ENCODE data around the gene CMYA5.

CMYA5 gene

DNA sequence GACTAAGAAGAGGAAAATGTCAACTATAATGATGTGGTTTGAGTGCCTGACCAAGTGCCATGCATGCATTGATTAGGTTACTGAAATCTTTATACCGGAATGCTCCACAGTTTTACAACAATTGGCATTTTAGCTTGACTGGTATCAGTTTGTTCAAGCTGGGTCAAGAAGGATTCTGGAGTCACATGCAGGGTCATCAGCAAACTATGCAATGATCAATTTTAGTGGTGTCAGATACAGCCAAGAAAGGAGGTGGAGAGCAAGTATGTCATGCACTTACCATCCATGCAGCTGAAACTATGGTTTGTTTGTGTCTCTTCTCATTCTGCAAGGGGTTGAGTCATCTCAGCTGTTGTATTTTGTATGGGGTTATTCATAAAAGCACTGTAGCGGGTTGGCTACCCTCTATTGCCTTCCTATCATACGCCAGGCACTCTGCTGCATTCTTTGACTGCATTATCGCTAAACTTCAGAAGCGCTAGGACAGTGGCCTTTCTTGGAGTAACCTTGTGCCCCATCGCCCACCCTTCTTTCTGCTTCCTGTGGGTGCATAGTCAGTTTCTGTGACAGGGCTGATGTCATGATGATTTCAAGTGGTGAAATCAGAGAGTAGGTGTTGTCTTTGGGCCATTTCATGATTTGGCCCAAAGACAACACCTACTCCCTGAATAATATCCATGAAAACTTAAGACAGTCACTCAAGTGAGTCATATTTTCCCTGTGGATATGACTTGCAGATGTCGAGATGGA, 156.0 kb downstream of the CMYA5 start:
- H3K4me3 ChIP-seq (ENCODE audit: extremely low read depth, insufficient read depth, low read length, poor library complexity, severe bottlenecking), result no peak overlapping the region
- WGBS, 2 experiments (ENCODE audit: insufficient coverage in 2 of 2), result 92 to 98% methylated on average over 6 of the region's 7 CpGs
- H3K27ac ChIP-seq (ENCODE audit: low read depth, low read length, severe bottlenecking), result no peak overlapping the region
- H3K36me3 ChIP-seq (ENCODE audit: control insufficient read depth, insufficient read depth, low read length), result no peaks in the 10 kb centered on the region
- H3K4me1 ChIP-seq (ENCODE audit: control insufficient read depth, insufficient read depth, low read length, poor library complexity, severe bottlenecking), result peaks cover 10% of the 10 kb centered on the region
- no peaks in the 10 kb centered on the region for H3K9me3 ChIP-seq (ENCODE audit: control insufficient read depth, low read length)

DNA sequence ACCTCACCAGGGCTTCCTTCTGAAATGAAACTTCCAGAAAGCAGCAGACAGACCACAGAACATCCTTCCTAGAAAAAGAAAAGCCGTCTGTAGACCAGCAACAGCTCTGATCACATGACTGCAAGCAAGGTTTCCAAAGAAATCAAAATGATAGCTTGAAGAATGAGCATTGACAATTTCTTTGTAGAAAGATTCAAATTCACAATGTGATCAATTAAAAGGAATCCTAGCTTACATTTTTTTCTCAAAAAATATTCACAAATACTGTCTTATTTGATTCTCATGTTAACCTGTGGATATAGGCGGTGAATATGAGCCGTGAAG, 156.5 kb downstream of the CMYA5 start:
- no peaks in the 10 kb centered on the region for H3K36me3 ChIP-seq (ENCODE audit: control insufficient read depth, insufficient read depth, low read length)
- H3K27ac ChIP-seq (ENCODE audit: low read depth, low read length, severe bottlenecking), result no peak overlapping the region
- WGBS, 2 experiments (ENCODE audit: insufficient coverage in 2 of 2), result 100% methylated on average over 1 to 2 of the region's 3 CpGs
- H3K9me3 ChIP-seq (ENCODE audit: control insufficient read depth, low read length), result no peaks in the 10 kb centered on the region
- peaks cover 10% of the 10 kb centered on the region for H3K4me1 ChIP-seq (ENCODE audit: control insufficient read depth, insufficient read depth, low read length, poor library complexity, severe bottlenecking)
- H3K4me3 ChIP-seq (ENCODE audit: extremely low read depth, insufficient read depth, low read length, poor library complexity, severe bottlenecking), result no peak overlapping the region

DNA sequence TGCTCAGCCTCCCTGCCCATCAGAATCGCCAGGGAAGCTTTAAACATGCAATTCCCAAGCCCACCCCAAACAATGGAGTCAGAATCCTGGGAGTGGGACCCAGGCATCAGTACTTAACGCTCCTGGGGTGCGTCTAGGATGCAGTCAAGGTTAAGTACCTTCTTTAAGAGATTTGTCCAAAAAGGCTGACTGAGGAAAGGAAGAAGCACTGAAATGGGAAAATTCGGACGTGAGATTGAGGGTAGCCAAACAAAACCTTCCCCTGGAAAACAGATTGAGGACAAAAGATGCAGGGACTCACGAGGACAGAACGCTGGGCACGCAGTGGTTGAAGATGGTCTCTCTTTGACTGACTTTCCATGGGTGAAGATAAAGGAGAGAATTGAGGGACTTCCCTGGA, 157.9 kb downstream of the CMYA5 start:
- Histone ChIP-seq H3K27ac (ENCODE audit: low read depth, low read length, severe bottlenecking) (no peak overlapping the region), H3K9me3 (ENCODE audit: control insufficient read depth, low read length) (no peaks in the 10 kb centered on the region), H3K4me3 (ENCODE audit: extremely low read depth, insufficient read depth, low read length, poor library complexity, severe bottlenecking) (no peak overlapping the region), H3K4me1 (ENCODE audit: control insufficient read depth, insufficient read depth, low read length, poor library complexity, severe bottlenecking) (peaks cover 10% of the 10 kb centered on the region), H3K36me3 (ENCODE audit: control insufficient read depth, insufficient read depth, low read length) (no peaks in the 10 kb centered on the region)
- 83 to 88% methylated on average over 6 to 8 of the region's 8 CpGs for WGBS, 2 experiments (ENCODE audit: insufficient coverage in 2 of 2)

DNA sequence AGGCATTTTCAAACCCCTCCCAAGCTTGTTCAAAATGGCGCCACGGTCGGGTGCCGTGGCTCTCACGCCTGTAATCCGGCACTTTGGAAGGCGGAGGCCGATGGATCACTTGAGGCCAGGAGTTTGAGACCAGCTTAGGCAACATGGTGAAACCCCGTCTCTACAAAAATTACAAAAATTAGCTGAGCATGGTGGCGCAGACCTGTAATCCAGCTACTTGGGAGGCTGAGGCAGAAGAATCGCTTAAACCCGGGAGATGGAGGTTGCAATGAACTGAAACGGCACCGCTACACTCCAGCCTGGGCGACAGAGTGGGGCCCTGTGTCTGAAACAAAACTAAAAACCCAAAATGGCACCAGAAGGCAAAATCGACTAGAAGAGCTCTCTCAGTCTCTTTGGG, 159.4 kb downstream of the CMYA5 start:
- Histone ChIP-seq H3K9me3 (ENCODE audit: control insufficient read depth, low read length) (no peaks in the 10 kb centered on the region), H3K4me1 (ENCODE audit: control insufficient read depth, insufficient read depth, low read length, poor library complexity, severe bottlenecking) (peaks cover 10% of the 10 kb centered on the region), H3K4me3 (ENCODE audit: extremely low read depth, insufficient read depth, low read length, poor library complexity, severe bottlenecking) (no peak overlapping the region), H3K36me3 (ENCODE audit: control insufficient read depth, insufficient read depth, low read length) (no peaks in the 10 kb centered on the region), H3K27ac (ENCODE audit: low read depth, low read length, severe bottlenecking) (no peak overlapping the region)
- 88 to 89% methylated on average over 15 to 16 of the region's 16 CpGs for WGBS, 2 experiments (ENCODE audit: insufficient coverage in 2 of 2)

Data from mesodermal cell (in vitro differentiated cells).